ENCODE results near the gene TCTN1.
A peak's percentile ranks its signal among the peaks of the same experiment; 100 is the strongest.

- TF ChIP-seq TAF1 (IDR thresholded peaks at IDR 0.05; ENCODE audit: borderline replicate concordance, low read depth, low read length) (0 out of 2 replicates have a peak, but pooled peaks have one; percentile 48), POLR2AphosphoS5 (IDR thresholded peaks at IDR 0.05; ENCODE audit: low read depth, low read length) (peak; percentile 69; the same call in 1 of the 2 replicates)
Observed at GRCh38 chr12:110613771-110614684, at the start of gene TCTN1.
